Fibroblast of skin of abdomen (primary cell): Measurements from ENCODE around the gene ZNF679.
"Not testable (repeated sequence)": the region's sequence is repeated elsewhere in the genome, so short reads cannot be mapped to it uniquely, and the experiment has no call there.

ENCODE experiments used
- DNase-seq: peaks from one replicate; pipeline ENCODE4 v3.0.0-alpha.2; 2013

The ZNF679 gene

GRCh38 chr7:64312826-64313225, 84.6 kb downstream of the ZNF679 start:
- no peak for DNase-seq

- peak; percentile 94 for DNase-seq
Observed at GRCh38 chr7:64313740-64314491, 85.6 kb downstream of the ZNF679 start, which contains the start of gene ZNF736. ZNF736 (plus strand) TSS chr7:64313961; CDS start chr7:64314151, 190 bp downstream.

GRCh38 chr7:64314566-64314965, 86.3 kb downstream of the ZNF679 start:
- no peak for DNase-seq

GRCh38 chr7:64316031-64316742, 87.9 kb downstream of the ZNF679 start:
- DNase-seq = not testable (repeated sequence)
